Astrocyte (in vitro differentiated cells and primary cell): ENCODE measurements around the gene C10orf53.

ENCODE experiments used
- EZH2 ChIP-seq: IDR thresholded peaks from 2 replicates; pipeline ENCODE4 v1.6.1; 2012; ENCODE audit warnings: mild to moderate bottlenecking, low read length, inconsistent platforms; ENCODE audit not compliant: insufficient read depth
- TF ChIP-seq, protein P1 (sequence below): IDR thresholded peaks from 2 replicates; pipeline ENCODE4 v1.5.1; 2011; ENCODE audit warnings: low read depth, mild to moderate bottlenecking, inconsistent platforms, low read length, moderate library complexity; ENCODE audit not compliant: insufficient read depth

DNA sequence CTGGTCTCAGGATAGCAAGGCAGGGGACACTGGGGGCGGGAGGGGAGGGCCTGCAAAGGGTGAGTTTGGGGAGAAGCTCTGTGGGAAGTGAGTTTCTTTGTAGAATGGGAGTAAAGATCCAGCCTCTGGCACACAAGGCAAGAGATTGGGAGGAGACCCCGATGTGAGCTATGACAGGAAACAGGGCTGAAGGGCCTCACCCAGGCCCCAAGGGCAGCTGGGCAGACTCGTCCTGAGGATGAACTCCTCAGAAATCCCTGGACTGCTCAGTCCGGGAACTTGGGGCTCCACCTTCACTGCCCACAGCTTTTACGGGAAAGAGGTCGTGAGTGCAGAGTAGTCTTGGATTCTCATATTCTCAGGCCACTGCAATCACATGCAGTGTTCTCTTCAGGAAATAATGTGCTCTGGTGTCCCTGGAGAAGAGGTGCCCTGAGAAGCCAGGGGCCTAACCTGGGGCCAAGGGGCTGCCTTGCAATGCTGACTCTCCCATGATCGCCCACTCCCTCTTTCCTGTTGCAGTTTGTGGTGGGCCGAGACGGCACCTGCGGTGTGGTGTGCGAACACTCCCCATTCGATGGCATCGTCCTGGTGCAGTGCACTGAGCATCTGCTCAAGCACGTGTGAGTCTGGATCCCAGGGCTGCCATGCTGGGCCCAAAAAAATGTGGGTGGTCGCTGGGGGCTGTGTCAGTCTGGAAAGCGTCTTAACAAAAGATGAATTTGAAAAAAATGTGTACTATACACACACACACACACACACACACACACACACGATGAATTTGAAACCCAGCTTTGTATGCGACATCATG lies 31.3 kb upstream of the C10orf53 start:
- TF ChIP-seq, protein P1, sequence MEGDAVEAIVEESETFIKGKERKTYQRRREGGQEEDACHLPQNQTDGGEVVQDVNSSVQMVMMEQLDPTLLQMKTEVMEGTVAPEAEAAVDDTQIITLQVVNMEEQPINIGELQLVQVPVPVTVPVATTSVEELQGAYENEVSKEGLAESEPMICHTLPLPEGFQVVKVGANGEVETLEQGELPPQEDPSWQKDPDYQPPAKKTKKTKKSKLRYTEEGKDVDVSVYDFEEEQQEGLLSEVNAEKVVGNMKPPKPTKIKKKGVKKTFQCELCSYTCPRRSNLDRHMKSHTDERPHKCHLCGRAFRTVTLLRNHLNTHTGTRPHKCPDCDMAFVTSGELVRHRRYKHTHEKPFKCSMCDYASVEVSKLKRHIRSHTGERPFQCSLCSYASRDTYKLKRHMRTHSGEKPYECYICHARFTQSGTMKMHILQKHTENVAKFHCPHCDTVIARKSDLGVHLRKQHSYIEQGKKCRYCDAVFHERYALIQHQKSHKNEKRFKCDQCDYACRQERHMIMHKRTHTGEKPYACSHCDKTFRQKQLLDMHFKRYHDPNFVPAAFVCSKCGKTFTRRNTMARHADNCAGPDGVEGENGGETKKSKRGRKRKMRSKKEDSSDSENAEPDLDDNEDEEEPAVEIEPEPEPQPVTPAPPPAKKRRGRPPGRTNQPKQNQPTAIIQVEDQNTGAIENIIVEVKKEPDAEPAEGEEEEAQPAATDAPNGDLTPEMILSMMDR: no peak
- no peak for TF ChIP-seq EZH2
